HCT116 (cell line): ENCODE results near the gene CST6.

Experiments used
- EGR1 ChIP-seq: IDR thresholded peaks from 2 replicates; pipeline ENCODE4 v1.6.1; 2012; ENCODE audit warnings: low read depth
- POLR2A ChIP-seq: IDR thresholded peaks from 2 replicates; pipeline ENCODE4 v1.7.0; 2011; ENCODE audit warnings: borderline replicate concordance; ENCODE audit not compliant: insufficient read depth, insufficient read length; ENCODE audit errors: extremely low read depth
- SP1 ChIP-seq: IDR thresholded peaks from 2 replicates; pipeline ENCODE4 v1.6.1; 2012; ENCODE audit warnings: low read depth

- TF ChIP-seq SP1 = no peak
- no peak for TF ChIP-seq POLR2A
- TF ChIP-seq EGR1 = no peak
Observed at GRCh38 chr11:66013762-66014100, 1.9 kb downstream of the CST6 start.
